HG03575 (cell line): ENCODE data around the gene ISOC2.

Experiments
- ATAC-seq: cut with Tn5 transposase; IDR thresholded peaks from one replicate; pipeline ENCODE4 v1.9.1; 2021; ENCODE audit not compliant: unreplicated experiment, insufficient number of reproducible peaks, low FRiP score; ENCODE audit errors: extremely low read depth

Gene ISOC2

DNA sequence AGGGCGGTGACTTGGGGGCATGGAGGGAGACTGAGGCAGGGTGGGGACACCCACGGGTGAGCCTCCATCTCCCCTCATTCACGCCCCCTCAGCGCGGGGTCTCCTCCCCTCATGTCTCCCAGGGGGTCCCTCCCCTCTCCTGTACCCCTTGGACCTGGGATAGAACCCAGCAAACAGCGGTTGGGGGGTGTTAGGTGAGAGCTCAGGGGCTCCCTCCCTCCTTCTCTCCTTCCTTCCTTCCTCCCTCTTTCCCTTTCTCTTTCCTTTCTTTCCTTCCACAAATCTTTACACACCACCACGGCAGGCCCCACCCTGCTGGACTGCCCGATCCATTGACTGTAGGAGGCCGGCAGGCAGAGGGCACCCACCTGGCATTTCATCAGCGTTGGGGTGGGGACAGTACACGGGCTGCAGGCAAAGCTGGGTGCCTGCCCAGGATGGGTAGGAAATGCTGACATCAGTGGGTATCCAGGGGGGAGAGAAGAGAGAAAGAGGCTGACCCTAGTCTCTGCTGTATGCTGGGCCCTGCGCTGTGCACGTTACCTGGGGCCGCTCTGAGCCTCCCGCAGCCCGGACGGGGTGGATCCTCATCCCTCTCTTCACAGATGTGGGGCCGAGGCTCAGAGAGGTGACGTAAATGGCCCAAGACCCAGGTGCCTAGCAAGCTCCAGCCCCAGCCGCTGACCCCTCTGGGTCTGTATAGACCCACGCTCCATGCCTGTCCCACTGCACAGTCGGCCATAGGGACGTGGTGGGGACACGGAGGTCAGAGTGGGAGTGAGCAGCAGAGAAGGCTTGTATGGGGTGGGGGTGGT, 30.3 kb upstream of the ISOC2 start:
- ATAC-seq, result no peak

DNA sequence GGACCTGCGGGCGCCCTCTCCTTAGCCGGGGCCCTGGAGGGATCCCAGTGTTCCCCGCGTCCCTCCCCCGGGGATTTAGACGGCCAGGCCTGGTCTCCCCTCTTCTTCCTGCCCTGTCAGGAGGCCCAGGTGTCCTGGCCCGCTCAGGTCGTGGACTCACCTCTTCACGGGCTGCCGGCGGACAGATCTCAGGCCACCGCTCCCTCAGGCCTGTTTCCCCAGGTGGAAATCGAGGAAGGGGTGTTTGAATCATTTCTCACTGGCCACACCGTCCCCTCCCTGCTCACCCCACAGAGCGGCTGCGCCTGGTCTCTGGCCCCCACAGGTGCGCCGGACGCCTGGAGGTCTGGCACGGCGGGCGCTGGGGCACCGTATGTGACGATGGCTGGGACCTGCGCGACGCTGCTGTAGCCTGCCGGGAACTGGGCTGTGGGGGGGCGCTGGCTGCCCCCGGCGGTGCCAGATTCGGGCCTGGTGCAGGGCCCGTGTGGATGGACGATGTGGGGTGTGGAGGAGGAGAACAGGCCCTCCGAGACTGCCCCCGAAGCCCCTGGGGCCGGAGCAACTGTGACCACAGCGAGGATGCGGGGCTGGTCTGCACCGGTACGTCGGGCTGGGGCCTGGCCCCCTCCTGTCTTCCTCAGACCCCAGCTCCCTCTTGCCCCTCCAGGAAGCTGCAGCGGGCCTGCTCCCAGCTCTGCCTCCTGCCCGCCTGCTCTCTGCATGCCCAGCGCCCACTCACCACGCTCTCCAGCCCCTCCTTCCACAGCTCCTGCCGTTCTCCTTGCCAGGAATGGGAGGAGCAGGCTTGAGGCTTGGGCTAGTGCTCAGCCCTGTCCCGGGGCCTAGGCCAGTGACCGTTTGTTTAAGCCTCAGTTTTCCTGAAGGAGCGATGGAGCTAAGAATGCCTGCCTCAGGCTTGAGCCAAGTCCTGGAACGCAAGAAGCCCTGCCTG, 29.3 kb upstream of the ISOC2 start:
- no peak for ATAC-seq

DNA sequence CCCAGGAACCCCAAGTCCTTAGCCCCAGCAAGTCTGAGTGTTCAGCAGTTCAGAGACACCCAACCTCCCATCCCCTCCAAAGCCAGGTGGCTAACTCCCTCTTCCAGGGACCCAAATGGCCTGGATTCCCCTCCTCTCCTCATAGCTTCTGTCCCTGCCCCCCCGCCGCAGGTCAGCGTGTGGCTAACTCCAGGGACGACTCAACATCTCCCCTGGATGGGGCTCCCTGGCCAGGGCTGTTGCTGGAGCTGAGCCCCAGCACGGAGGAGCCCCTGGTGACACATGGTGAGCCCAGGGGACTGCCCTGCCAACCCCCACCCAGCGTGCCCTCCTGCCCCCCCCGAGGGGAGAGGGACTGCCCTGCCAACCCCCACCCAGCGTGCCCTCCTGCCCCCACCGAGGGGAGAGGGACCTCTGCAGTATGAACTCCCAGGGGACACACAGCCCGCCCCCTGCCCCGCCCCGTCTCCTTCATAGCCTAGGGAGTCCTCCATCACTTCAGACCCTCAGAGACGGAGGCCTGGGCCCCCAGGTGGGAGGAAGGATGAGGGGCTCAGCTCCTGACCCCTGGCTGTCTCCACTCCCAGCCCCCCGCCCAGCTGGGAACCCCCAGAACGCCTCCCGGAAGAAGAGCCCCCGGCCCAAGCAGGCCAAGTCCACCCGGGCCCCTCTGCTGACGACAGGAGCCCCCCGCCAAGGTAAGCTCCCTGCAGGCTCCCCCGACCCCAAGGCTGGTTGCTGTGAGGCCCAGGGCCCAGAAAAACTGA, 28.5 kb upstream of the ISOC2 start:
- ATAC-seq, result no peak

DNA sequence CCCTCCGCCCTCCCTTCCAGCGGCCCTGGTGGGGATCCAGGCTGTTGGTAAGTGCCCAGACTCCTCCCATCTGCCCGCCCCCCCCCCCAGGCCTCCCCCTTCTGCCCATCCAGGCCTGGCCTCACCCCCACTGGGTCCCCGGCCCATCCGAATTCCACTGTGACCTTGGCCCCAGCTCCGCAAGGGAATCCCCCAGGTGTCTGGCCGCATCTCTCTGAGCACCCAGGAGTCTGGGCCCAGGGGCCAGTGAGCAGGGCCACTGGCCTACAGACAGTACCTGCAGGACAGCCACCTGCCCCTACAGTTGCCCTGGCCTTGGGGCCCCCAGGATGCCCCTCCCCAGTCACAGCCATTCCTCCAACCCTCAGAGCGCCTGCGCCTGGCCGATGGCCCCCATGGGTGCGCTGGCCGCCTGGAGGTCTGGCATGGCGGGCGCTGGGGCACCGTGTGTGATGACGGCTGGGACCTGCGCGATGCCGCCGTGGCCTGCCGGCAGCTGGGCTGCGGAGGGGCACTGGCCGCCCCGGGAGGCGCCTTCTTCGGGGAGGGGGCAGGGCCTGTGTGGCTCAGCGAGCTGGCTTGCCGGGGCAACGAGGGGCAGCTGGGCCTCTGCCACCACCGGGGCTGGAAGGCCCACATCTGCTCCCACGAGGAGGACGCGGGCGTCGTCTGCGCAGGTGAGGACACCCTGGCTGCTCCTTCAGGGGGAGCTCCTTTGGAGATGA, 27.7 kb upstream of the ISOC2 start:
- no peak for ATAC-seq

DNA sequence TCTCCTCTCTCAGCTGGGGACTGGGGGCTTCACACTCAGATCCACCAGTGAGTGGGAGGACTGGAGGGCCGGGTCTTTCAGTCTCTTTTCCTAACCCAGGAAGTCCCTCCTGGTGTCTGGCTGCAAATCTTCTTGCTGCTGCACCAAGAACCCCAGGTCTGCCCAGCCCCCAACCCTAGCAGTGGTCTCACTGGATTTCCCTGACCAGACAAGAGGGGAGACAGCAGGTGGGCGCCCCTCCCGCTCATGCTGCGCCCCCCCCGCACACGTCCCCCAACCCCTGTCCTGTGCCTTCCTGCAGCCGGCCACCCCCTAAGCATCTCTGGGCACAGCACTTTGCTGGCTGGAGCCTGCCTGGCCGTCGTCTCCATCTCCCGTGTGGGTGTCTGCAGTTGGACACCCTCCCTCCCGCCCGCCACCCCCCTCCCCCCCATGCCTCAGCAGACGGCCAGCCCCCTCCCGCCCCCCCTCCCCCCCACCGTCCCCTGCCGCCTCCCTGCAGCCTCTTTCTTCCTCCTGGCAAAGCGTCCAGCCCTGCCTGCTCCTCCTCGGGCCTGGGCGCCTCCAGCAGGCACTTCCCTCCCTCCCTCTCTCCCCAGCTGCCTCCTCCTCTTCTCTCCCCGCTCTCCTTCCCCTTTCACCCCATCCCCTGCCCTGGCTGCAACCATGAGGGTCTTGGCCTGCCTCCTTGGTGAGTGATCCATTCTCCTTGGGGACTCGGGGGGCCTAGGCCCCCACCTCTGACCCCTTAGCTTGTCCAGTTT, 26.7 kb upstream of the ISOC2 start, which contains the start of gene SSC5D:
SSC5D (plus strand) TSS at position 513 of the 764 bp plus-strand sequence; CDS start at position 667, 154 bp downstream.
- ATAC-seq, result no peak

DNA sequence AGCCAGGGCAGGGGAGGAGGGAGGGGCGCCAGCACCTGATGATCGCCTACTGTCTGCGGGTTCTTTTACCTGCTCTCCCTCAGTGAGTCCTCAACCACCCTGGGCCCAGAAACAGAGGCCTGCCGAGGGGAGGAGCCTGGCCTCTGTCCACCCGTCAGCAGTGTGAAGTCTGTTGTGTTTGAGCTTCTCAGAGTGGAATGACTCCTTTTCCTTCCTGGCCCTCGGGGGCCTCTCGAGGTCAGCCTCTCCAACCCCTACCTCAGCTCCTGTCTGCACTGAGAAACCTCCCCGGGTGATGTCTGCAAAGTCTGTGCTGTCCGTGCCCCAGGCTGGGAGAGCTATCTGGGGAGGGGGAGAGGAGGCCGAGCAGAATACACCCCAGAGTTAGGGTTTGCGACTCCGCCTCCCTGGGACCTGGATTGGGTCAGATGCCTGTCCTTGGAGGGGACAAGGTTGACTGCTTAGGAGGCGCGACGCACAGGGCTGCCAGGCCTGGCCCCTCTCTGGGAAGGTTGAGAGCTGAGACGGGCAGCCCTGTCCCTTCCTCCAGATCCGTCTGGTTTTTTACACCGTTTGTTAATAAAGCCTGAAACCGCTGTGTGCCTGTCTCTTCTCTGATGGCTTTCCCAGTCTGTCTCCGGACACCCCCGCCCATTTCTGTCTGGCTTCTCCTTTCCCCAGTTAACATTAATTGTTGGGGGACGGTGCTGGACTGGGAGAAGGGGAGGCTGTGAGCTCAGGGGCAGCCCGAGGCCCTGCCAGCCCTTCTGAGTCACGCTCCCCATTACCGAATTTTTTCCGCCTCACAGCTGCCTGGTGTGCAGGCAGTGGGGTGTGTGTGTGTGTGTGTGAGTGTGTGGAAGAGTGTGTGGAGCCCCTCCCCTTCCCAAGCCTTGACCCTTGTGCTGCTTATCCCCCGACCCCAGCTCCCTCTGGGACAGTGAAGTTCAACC, 25.8 kb upstream of the ISOC2 start:
- ATAC-seq, result no peak

DNA sequence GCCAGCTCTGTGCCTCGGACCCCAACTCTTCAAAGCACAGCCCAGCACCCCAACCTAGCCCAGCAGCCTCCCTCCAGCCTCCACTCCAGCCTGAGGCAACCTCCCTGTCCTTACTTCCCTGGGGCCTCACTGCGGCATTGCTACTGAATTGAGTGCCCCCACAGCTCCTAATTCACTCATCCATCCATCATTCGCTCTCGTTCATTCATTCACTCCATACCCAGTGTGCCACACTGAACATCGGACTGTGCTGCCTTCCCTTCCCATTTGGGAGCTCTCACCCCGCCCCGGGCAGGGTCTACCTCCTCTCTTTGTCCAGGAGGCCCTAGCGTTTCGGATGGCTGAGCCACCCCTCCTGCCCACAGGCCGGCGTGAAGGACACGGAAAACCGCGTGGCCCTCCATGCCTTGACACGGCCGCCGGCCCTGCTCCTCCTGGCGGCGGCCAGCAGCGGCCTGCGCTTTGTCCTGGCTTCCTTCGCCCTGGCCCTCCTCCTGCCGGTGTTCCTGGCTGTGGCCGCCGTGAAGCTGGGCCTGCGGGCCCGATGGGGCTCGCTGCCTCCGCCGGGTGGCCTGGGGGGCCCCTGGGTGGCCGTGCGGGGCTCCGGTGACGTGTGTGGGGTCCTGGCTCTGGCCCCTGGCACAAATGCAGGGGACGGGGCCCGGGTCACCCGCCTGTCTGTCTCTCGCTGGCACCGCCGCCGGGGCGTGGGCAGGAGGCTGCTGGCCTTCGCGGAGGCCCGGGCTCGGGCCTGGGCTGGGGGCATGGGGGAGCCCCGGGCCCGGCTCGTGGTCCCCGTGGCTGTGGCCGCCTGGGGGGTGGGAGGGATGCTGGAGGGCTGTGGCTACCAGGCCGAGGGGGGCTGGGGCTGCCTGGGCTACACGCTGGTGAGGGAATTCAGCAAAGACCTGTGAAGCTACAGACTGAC, 24.9 kb upstream of the ISOC2 start:
- no peak for ATAC-seq

DNA sequence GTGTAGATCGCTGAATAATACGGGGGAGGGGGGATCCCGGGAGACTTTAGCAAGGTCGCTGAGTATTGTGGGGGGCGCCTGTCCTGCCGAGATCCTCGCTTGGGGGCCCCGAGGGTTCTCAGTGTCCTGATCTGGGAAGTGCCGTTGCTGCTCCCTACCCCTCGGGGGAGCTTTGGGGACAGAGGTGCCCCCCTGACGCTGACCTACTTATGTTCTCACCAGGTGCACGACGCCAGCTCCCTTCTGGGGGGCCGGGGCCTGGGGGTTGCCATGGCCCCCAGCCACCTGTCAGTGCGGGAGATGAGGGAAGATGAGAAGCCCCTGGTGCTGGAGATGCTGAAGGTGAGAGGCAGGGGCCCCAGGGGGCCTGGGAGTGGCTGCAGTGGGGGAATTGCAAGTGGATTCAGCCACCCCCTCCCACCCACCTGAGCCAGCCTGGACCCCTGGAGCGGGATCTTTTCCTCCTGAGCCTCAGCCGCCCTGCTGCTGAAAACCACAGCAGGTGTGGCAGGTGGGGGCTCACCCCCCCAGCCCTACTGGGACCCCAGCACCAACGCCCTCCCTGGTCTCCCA, 24.1 kb upstream of the ISOC2 start:
- no peak for ATAC-seq

DNA sequence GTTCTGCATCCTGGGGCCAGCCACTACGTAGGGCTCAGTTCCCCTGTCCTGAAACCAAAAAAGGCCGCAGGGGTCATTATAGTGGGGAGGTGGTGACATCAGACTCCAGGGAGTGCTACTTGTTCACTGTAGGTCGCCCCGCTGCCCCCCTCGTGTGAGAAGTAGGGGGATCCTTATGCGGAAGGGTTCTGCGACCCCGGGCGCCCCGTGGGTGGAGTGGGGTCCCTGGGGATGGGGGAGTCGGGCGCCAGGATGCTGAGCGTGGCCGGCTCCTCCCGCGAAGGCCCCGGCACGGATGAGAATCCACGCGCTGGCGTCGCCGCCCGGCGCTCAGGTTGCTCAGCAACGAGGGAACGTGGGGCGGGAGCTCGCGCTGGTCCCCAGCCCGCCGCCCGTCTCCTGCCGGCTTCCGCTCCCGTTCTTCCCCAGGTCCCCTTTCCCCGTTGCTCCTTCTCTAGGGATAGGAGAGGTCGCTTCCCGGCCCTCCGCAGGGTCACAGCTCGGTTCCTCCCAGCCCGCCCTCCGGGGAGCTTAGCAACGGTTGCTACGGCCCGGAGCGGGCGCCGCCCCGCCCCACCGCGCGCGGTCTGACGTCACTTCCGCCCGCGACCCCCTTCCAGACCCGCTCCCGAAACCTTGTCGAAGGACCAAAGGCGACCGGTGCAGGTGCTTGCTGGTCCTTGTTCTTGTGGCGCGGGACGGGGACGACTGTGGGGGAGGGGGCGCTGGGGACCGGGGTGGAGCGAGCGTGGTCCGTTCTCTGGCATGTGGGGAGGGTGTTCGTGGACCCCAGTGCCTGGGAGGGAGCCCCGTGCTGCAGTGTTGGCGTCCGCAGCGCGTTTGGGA, 23.4 kb upstream of the ISOC2 start, which contains the start of gene NAT14:
NAT14 (plus strand) TSS at position 596 of the 846 bp plus-strand sequence. CDS start 521 bp downstream, outside the sequence.
- ATAC-seq, result no peak

DNA sequence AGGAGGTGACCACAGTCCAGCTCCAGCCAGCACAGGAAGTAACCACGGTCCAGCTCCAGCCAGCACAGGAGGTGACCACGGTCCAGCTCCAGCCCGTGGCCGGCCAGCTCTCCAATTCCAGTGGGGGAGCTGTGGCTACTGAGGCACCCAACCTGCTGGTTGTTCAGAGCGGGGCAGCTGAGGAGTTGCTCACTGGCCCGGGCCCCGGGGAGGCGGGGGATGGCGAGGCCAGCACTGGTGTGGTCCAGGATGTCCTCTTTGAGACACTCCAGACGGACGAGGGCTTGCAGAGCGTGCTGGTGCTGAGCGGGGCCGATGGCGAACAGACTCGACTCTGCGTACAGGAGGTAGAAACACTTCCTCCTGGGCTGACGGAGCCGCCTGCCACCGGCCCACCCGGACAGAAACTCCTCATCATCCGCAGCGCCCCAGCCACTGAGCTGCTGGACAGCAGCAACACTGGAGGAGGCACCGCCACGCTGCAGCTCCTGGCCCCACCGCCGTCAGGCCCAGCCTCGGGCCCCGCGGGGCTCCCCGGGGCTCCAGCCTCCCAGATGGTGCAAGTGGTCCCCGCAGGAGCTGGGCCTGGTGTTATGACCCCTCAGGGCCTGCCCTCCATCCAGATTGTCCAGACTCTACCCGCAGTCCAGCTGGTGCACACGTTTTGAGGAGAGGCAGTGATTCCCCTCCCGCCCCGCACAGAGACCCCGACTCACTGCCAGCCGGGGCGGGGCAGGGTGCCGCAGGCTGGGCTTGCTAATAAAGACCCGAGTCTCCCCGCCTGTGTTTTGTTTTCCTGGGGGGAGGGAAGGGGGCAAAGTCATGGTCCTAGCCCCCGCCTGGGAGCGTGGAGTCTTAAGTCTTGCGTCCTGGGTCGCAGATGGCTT, 22.5 kb upstream of the ISOC2 start:
- ATAC-seq, result no peak

DNA sequence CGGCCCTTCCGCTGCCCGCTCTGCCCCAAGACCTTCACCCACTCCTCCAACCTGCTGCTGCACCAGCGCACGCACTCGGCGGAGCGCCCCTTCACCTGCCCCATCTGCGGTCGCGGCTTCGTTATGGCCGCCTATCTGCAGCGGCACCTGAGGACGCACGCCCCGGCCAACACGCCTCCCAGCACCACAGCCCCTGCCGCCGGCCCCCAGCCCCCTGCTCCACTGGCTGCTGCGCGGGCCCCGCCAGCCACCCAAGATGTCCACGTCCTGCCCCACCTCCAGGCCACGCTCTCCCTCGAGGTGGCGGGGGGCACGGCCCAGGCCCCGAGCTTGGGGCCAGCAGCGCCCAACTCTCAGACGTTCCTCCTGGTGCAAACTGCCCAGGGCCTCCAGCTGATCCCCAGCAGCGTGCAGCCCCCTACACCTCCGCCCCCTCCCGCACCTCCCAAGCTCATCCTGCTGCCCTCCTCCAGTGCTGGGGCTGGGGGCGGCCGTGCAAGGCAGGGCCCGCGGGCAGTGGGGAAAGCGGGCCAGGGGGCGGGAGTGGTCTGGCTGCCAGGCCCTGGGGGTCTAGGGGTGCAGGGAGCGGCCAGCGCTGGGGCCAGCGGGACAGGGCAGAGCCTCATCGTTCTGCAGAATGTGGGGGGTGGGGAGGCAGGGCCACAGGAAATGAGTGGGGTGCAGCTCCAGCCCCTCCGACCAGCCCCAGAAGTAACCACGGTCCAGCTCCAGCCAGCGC, 21.7 kb upstream of the ISOC2 start:
- ATAC-seq, result no peak

DNA sequence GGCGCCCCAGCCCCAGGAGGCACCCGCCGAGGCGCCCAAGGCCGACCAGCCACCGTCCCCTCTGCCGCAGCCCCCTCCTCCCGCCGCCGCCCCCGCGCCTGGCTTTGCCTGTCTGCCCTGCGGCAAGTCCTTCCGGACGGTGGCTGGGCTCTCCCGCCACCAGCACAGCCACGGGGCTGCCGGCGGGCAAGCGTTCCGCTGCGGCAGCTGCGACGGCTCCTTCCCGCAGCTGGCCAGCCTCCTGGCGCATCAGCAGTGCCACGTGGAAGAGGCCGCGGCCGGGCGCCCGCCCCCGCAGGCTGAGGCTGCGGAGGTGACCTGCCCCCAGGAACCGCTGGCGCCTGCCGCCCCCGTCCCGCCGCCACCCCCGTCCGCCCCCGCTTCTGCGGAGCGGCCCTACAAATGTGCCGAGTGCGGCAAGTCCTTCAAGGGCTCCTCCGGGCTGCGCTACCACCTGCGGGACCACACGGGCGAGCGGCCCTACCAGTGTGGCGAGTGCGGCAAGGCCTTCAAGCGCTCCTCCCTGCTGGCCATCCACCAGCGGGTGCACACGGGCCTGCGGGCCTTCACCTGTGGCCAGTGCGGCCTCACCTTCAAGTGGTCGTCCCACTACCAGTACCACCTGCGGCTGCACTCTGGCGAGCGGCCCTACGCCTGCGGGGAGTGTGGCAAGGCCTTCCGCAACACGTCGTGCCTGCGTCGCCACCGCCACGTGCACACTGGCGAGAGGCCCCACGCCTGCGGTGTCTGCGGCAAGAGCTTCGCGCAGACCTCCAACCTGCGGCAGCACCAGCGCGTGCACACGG, 20.9 kb upstream of the ISOC2 start:
- no peak for ATAC-seq
